Hepatocyte (in vitro differentiated cells): ENCODE data around the gene HLA-B.
"Not testable (repeated sequence)": the region's sequence is repeated elsewhere in the genome, so short reads cannot be mapped to it uniquely, and the experiment has no call there.

Source experiments
- CTCF ChIP-seq: fragments of 200-600 bp; sonication (generic); IDR thresholded peaks from 2 replicates; pipeline ENCODE4 v1.5.1; 2016; ENCODE audit warnings: antibody characterized with exemption, mild to moderate bottlenecking; ENCODE audit not compliant: poor library complexity
- EZH2 ChIP-seq: fragments of 200-600 bp; sonication (generic); IDR thresholded peaks from 2 replicates; pipeline ENCODE4 v1.6.1; 2016; ENCODE audit warnings: antibody characterized with exemption, mild to moderate bottlenecking, borderline replicate concordance

- not testable (repeated sequence) for TF ChIP-seq CTCF, EZH2
Observed at GRCh38 chr6:31388916-31389801, 32.2 kb upstream of the HLA-B start.
